ENCODE data around the gene GOLGA5. TPM values are rescaled to one million over a fixed set of nuclear protein-coding genes. Genes with fewer than 3 reads are reported as not detected.
"Not testable (repeated sequence)": the region's sequence is repeated elsewhere in the genome, so short reads cannot be mapped to it uniquely, and the experiment has no call there.

Gene GOLGA5
- total RNA-seq, 1 donor, result 73.1 TPM

DNA sequence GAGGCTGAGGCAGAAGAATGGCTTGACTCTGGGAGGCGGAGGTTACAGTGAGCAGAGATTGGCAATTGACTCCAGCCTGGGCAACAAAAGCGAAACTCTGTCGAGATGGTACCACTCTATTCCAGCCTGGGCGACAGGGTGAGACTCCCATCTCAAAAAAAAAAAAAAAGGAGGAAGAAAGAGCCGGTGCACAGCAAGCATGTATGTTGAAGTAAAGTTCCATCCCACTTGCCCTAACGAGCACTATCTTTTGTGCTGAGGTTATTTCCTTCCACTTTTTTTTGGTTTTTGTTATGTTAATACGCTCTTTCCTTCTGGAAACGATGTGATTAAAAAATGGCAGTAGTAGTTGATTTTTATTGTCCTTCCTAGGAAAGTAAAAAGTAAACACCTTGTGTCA lies 19.5 kb upstream of the GOLGA5 start:
- Histone ChIP-seq H3K4me3 (ENCODE audit: insufficient read depth, low read length) (no peak overlapping the region), H3K27ac (ENCODE audit: low read depth, low read length) (no peak overlapping the region), H2AFZ (ENCODE audit: low read length) (no peak overlapping the region), H3K79me2 (ENCODE audit: insufficient read depth, low read length) (no peaks in the 10 kb centered on the region), H3K4me1 (ENCODE audit: insufficient read depth, low read length) (no peaks in the 10 kb centered on the region), H3K36me3 (ENCODE audit: insufficient read depth, low read length) (no peaks in the 10 kb centered on the region), H3K9me3 (ENCODE audit: low read depth, low read length) (no peaks in the 10 kb centered on the region), H3K27me3 (ENCODE audit: insufficient read depth, low read length) (no peaks in the 10 kb centered on the region), H3K4me2 (ENCODE audit: insufficient read depth, low read length) (no peak overlapping the region), H4K20me1 (ENCODE audit: insufficient read depth, low read length) (no peaks in the 10 kb centered on the region)
- no peak for DNase-seq (ENCODE audit: insufficient read length, low spot score, missing footprints)
- TF ChIP-seq CTCF (IDR thresholded peaks at IDR 0.05; ENCODE audit: extremely low read depth, low read depth, low read length), result no peak

- H3K4me1 ChIP-seq (ENCODE audit: insufficient read depth, low read length); H4K20me1 ChIP-seq (ENCODE audit: insufficient read depth, low read length); H2AFZ ChIP-seq (ENCODE audit: low read length); H3K27me3 ChIP-seq (ENCODE audit: insufficient read depth, low read length); H3K4me2 ChIP-seq (ENCODE audit: insufficient read depth, low read length); DNase-seq (ENCODE audit: insufficient read length, low spot score, missing footprints); H3K36me3 ChIP-seq (ENCODE audit: insufficient read depth, low read length); H3K4me3 ChIP-seq (ENCODE audit: insufficient read depth, low read length); H3K79me2 ChIP-seq (ENCODE audit: insufficient read depth, low read length); H3K27ac ChIP-seq (ENCODE audit: low read depth, low read length); H3K9me3 ChIP-seq (ENCODE audit: low read depth, low read length): not testable (repeated sequence)
These were observed 18.8 kb upstream of the GOLGA5 start for GRCh38 chr14:92775292-92775691.

DNA sequence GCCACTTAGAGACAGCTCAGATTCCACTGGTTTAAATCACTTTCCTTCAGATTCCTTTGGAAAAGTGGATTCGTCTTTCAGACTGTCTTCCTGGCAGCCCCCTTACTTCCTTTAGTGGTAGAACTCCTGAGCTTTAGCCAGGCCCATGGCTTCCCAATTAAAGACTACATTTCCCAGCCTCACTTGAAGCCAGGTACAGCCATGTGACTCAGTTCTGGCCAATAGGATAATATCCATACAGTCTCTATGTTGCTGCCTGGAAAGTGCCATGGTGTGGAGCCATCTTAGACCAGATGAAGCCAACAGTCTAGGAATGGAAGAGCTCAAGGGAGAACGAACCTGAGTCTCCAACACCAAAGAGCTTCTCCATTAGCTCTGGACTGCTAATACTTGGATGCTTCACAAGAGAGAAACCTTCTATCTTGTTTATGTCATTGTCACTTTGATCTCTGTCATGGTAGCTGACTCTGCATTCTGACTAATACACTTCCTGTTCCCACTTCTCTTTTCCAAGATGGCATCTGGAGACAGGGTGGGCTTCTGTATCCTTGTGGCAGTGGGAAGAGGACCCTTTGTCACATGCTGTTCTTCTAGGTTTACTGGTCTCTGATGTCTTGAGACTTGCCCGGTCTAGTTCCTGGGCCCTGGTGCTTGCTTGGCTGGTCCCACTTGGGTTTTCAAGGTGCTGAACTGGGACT lies 15.1 kb upstream of the GOLGA5 start:
- not testable (repeated sequence) for H3K79me2 ChIP-seq (ENCODE audit: insufficient read depth, low read length); H3K4me3 ChIP-seq (ENCODE audit: insufficient read depth, low read length); H3K4me2 ChIP-seq (ENCODE audit: insufficient read depth, low read length); H2AFZ ChIP-seq (ENCODE audit: low read length); H4K20me1 ChIP-seq (ENCODE audit: insufficient read depth, low read length); DNase-seq (ENCODE audit: insufficient read length, low spot score, missing footprints); H3K36me3 ChIP-seq (ENCODE audit: insufficient read depth, low read length); H3K27me3 ChIP-seq (ENCODE audit: insufficient read depth, low read length); H3K4me1 ChIP-seq (ENCODE audit: insufficient read depth, low read length); H3K9me3 ChIP-seq (ENCODE audit: low read depth, low read length); H3K27ac ChIP-seq (ENCODE audit: low read depth, low read length)

GRCh38 chr14:92780444-92781232 lies 13.5 kb upstream of the GOLGA5 start:
- no peaks in the 10 kb centered on the region for H3K79me2 ChIP-seq (ENCODE audit: insufficient read depth, low read length)
- H3K9me3 ChIP-seq (ENCODE audit: low read depth, low read length), result no peaks in the 10 kb centered on the region

More at GRCh38 chr14:92780444-92781232, 13.5 kb upstream of the GOLGA5 start:
- H3K4me3 ChIP-seq (ENCODE audit: insufficient read depth, low read length), result no peak overlapping the region
- no peak for TF ChIP-seq CTCF (IDR thresholded peaks at IDR 0.05; ENCODE audit: extremely low read depth, low read depth, low read length)
- H2AFZ ChIP-seq (ENCODE audit: low read length), result no peak overlapping the region
- H3K36me3 ChIP-seq (ENCODE audit: insufficient read depth, low read length), result no peaks in the 10 kb centered on the region
- peak; percentile 54 for DNase-seq (ENCODE audit: insufficient read length, low spot score, missing footprints)
- peak overlapping the region; percentile 5 for H3K27ac ChIP-seq (ENCODE audit: low read depth, low read length)
- peaks cover 14% of the 10 kb centered on the region for H3K4me1 ChIP-seq (ENCODE audit: insufficient read depth, low read length)
- H3K27me3 ChIP-seq (ENCODE audit: insufficient read depth, low read length), result no peaks in the 10 kb centered on the region
- no peaks in the 10 kb centered on the region for H4K20me1 ChIP-seq (ENCODE audit: insufficient read depth, low read length)
- H3K4me2 ChIP-seq (ENCODE audit: insufficient read depth, low read length), result no peak overlapping the region
